Panc1 (cell line): Measurements from ENCODE around the gene COG7.

ENCODE experiments used
- TF ChIP-seq, protein P1 (sequence below), 2 experiments: IDR thresholded peaks; 2 replicates each; pipeline ENCODE4 v1.6.1; 2011 to 2012; ENCODE audit warnings: low read depth in 2 of 2, control low read depth in 1 of 2, low read length in 1 of 2, mild to moderate bottlenecking in 1 of 2, moderate library complexity in 1 of 2; ENCODE audit not compliant: insufficient read depth in 1 of 2
- TF ChIP-seq, protein P2 (sequence below): fragments of 450-650 bp; IDR thresholded peaks from 2 replicates; pipeline ENCODE4 v1.5.1; 2017; ENCODE audit warnings: mild to moderate bottlenecking

DNA sequence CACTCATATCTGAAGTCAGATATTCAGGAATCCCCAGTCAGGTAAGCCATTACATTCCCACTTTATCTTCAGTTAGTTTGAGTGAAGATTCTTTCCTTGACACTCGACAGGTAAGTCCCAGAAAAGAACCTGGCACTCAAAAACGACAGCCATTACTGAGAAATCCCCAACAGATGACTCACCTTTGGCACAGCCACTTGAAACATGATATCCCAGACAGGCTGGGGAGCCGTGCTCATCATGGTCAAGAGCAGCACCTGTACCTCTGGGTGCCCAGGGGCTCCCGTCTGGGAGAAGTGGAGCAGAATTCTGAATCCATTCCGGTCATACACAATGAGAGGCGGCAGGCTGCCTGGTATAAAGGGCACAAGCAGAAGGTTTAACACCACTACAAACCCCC is 16.8 kb upstream of the COG7 start:
- TF ChIP-seq, protein P1, sequence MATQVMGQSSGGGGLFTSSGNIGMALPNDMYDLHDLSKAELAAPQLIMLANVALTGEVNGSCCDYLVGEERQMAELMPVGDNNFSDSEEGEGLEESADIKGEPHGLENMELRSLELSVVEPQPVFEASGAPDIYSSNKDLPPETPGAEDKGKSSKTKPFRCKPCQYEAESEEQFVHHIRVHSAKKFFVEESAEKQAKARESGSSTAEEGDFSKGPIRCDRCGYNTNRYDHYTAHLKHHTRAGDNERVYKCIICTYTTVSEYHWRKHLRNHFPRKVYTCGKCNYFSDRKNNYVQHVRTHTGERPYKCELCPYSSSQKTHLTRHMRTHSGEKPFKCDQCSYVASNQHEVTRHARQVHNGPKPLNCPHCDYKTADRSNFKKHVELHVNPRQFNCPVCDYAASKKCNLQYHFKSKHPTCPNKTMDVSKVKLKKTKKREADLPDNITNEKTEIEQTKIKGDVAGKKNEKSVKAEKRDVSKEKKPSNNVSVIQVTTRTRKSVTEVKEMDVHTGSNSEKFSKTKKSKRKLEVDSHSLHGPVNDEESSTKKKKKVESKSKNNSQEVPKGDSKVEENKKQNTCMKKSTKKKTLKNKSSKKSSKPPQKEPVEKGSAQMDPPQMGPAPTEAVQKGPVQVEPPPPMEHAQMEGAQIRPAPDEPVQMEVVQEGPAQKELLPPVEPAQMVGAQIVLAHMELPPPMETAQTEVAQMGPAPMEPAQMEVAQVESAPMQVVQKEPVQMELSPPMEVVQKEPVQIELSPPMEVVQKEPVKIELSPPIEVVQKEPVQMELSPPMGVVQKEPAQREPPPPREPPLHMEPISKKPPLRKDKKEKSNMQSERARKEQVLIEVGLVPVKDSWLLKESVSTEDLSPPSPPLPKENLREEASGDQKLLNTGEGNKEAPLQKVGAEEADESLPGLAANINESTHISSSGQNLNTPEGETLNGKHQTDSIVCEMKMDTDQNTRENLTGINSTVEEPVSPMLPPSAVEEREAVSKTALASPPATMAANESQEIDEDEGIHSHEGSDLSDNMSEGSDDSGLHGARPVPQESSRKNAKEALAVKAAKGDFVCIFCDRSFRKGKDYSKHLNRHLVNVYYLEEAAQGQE (IDR thresholded peaks at IDR 0.05; ENCODE audit: insufficient read depth in 1 of 2, low read depth in 2 of 2, low read length in 1 of 2): no peak
- TF ChIP-seq, protein P2, sequence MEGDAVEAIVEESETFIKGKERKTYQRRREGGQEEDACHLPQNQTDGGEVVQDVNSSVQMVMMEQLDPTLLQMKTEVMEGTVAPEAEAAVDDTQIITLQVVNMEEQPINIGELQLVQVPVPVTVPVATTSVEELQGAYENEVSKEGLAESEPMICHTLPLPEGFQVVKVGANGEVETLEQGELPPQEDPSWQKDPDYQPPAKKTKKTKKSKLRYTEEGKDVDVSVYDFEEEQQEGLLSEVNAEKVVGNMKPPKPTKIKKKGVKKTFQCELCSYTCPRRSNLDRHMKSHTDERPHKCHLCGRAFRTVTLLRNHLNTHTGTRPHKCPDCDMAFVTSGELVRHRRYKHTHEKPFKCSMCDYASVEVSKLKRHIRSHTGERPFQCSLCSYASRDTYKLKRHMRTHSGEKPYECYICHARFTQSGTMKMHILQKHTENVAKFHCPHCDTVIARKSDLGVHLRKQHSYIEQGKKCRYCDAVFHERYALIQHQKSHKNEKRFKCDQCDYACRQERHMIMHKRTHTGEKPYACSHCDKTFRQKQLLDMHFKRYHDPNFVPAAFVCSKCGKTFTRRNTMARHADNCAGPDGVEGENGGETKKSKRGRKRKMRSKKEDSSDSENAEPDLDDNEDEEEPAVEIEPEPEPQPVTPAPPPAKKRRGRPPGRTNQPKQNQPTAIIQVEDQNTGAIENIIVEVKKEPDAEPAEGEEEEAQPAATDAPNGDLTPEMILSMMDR: no peak
